HG02938 (cell line): Measurements from ENCODE around the gene TRIM24.

Experiments
- ATAC-seq: cut with Tn5 transposase; IDR thresholded peaks from one replicate; pipeline ENCODE4 v1.9.1; 2021; ENCODE audit warnings: mild to moderate bottlenecking, moderate library complexity; ENCODE audit not compliant: unreplicated experiment

Gene TRIM24

GRCh38 chr7:138568655-138569054 lies 108.6 kb downstream of the TRIM24 start:
- no peak for ATAC-seq

- ATAC-seq = no peak
These were observed 109.4 kb downstream of the TRIM24 start for GRCh38 chr7:138569418-138569817.

DNA sequence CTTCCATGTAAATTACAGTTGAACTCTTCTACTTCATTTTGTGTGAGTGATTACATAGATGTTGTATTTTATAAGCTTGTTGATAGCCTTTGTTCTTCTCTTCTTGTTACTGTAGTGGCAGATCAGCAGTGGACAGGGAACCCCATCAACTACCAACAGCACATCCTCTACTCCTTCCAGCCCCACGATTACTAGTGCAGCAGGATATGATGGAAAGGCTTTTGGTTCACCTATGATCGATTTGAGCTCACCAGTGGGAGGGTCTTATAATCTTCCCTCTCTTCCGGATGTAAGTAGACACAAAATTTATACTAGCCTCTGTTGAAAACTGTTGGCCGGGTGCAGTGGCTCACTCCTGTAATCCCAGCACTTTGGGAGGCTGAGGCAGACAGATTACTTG lies 110.7 kb downstream of the TRIM24 start:
- no peak for ATAC-seq

GRCh38 chr7:138573741-138574140 lies 113.7 kb downstream of the TRIM24 start:
- ATAC-seq = no peak

DNA sequence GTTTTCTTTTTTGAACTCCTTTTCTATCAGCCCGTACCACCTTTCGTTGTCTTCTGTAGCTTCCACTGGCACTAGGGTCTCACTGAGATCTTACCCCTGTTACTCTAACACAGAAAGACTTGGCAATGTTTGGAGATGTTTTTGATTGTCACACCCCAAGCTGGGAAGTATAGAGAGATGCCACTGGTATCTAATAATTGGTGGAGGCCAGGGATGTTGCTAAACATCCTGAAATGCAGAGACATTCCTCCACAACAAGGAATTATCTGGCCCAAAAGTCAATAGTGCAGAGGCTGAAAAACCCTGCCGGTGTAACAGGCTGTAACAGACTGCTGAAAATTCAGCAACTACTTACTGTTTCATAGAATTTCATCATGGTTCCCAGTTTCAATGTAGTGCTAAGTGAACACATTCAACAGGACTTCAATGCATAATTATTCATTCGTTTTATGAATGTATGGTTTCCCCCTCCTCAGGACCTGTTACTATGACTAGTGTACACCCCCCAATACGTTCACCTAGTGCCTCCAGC lies 115.9 kb downstream of the TRIM24 start:
- no peak for ATAC-seq

- no peak for ATAC-seq
These were observed 119.1 kb downstream of the TRIM24 start for GRCh38 chr7:138579136-138579535.

DNA sequence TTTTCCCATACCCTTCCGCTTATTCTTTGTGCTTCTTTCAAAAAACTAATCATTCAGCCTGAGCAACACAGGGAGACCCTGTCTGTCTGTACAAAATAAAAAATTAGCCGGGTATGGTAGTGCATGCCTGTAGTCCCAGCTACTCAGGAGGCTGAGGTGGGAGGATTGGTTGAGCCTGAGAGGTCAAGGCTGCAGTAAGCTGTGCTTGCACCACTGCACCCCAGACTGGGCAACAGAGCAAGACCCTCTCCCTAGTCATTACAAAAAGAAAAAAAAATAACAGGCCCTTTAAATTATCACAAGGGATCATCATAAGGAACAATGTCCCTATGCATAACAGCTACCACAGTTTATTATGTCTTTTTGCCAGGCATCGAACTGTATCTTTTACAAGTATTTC lies 119.6 kb downstream of the TRIM24 start:
- no peak for ATAC-seq

- no peak for ATAC-seq
These were observed 121.0 kb downstream of the TRIM24 start for GRCh38 chr7:138581065-138581464.

GRCh38 chr7:138584283-138584682 lies 124.2 kb downstream of the TRIM24 start:
- no peak for ATAC-seq

GRCh38 chr7:138584696-138585095 lies 124.6 kb downstream of the TRIM24 start:
- no peak for ATAC-seq

DNA sequence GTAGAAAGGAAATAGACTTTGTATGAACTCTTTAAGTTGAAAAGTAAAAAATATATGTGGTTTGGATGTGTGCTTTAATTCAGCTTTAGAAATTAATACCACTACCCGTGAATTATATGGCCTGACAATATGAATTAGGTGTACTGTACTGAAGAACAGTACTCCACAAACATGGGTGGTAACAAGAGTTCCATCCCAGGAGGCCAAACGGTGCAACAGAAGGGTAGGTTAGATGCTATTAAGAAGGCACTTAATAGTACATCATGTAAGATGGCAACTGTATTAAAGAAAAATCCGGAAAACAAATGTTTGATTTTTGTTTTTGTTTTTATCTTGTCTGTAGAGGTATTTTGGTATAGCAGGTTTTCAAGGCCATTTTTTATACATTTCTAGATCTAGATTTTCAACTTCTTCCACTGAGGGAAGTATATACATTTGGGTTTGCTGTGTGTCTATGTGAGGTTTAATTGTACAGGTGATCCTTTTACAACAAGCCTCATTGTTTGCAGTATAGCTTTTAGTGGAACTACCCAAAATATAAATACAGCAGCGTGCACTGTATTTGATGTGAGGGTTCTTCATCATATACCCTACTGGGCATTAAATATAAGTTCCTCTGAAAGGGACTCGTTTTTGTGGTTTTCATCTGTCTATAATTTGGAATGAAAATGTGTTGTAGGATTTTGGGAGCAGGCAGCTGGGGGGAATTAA lies 125.4 kb downstream of the TRIM24 start:
- no peak for ATAC-seq

- ATAC-seq = no peak
These were observed 127.4 kb downstream of the TRIM24 start for GRCh38 chr7:138587485-138587884.

GRCh38 chr7:138588986-138589385 lies 128.9 kb downstream of the TRIM24 start:
- ATAC-seq = no peak

DNA sequence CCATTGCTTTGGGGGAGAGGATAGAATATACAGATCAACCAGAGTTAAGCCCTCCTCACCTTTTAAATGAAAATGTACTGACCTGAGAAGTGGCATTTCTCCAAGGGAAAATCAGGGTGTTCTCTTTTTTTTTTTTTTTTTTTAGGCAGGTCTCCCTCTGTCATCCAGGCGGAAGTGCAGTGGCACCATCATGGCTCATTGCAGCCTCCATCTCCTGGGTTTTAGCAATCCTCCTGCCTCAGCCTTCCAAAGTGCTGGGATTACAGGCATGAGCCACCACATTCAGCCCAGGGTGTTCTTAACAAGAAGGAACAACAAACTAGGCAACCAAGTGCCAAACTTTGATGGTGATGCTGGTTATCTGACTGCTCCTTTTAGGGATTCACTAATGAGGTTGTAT lies 130.1 kb downstream of the TRIM24 start:
- no peak for ATAC-seq

GRCh38 chr7:138595454-138595853 lies 135.4 kb downstream of the TRIM24 start:
- ATAC-seq = no peak

- no peak for ATAC-seq
These were observed 142.4 kb downstream of the TRIM24 start for GRCh38 chr7:138602451-138602850.

GRCh38 chr7:138603549-138604318 lies 143.7 kb downstream of the TRIM24 start:
- ATAC-seq = no peak

DNA sequence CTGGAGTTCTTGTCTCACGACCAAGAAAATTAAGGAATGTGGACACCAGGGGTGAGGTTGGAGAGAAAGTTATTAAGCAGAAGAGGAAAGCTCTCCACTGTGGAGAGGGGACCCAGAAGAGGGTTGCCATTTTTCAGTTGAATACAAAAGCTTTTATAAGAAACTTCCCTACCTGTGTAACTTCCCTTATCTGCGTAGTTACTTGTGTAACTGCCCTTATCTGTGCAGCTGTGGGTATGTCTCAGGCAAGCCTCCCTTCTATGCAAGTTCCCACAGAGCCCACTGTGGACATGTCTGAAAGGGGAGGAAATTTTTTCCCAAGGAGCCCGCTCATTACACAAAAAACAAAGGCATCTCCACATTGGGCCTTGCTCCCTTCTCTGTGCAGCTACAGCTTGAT lies 146.2 kb downstream of the TRIM24 start:
- ATAC-seq = no peak

DNA sequence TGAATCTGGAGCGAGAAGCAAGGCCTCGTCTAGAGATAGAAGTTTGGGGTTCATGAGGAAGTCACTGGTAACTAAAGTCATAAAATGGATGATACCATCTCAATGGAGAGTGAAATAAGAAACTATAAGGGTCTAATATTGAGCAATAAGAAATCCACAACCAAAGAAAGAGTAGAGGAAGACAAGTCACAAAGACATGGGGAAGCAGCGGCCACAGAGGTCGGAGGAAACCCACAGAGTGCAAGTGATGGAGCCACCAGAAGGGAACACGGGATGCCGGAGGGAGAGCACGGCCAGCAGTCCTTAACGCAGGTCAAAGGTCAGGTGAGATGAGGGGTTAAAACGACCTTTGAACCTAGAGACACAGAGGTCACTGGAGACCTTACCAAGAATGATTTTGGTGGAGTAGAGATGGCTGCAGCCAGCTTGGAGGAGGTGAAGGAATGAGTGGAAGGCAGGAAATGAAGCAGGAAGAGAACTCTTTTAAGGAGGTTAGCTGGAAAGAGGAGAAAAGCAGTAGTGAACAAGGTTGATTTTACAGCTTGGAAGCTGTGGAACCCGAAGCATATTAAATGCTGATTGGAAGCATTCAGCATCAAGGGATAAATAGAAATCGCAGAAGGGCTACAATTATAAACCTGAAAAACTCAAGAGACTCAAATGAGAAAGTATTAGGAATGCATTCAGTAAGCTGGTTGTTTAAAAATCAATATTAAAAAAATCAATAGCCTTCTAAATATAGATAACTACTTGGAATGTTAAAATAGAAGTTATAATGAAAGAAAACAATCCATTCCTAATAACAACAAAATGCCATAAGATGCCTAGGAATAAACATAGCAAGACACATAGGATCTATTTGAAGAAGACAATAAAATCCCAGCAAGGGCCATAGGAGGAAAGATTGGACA lies 147.4 kb downstream of the TRIM24 start:
- no peak for ATAC-seq

DNA sequence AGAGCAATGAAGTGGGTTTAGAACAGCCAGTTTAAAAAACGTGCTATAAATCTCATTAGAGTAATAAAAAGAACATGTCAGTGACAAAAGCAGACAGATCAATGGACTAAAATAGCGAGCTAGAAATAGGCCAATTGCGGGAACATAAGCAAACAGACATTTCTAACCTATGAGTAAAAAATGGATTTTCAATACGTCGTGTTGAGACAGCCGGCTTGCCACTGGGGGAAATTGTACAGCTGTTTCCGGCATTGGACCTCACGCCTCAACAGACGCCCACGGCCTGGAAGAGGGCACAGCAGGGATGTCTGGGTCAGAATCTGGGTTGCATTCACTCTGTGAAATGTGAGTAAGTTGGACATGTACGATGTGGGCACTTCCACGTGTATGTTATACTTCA lies 148.2 kb downstream of the TRIM24 start:
- no peak for ATAC-seq

DNA sequence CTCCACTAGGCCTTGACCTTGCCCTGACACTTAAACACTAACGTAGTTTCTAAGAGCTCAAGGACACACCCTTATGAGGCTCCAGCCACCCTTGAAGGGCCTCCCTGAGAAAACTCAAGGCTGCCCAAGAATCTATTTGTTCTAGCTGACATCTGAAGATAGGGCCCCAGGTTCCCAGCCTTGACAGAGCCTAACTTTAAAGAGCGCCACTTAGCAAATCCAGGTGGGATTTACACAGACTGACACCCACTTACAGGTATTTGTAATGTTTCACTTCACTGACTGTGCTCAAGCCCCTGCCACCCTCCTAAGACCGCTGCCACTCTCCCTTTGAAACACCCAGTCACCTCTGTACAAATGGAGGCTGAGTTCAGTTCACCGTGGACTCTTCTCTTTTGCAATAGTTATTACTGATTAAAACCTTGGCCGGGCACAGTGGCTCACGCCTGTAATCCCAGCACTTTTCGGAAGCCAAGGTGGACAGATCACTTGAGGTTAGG lies 150.7 kb downstream of the TRIM24 start:
- ATAC-seq = no peak
